ENCODE data around the gene CHD2.

The CHD2 gene

DNA sequence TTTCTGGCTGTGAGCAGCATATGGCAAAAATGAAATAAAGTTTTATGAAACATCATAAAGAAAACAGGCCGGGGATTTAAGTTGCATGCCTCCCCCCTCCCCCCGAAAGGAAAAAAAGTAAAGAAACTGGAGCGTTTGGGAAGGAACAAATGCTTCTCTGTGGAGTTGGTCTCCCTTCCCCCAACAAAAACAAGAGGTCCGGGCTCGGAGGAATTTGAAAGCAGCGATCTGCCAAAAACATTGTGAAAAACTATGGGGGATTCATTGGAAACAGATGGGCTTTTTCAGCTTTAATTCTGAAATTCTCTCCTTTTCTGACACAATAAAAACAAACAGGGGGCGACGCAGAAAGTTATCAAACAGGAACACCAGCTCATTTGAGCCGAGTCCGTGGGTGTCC lies 171.9 kb downstream of the CHD2 start:
- TF ChIP-seq CTCF (IDR thresholded peaks at IDR 0.05) = no peak
- H3K27ac ChIP-seq = peak overlapping the region; percentile 58 to 85
- peak overlapping the region; percentile 87 for H3K4me3 ChIP-seq
- DNase-seq (ENCODE audit: low spot score) = no peak

GRCh38 chr15:93072411-93073394 lies 172.6 kb downstream of the CHD2 start:
- no peak for DNase-seq (ENCODE audit: low spot score)
- Histone ChIP-seq H3K4me3 (peak overlapping the region; percentile 87), H3K27ac (peak overlapping the region; percentile 58 to 85)
- no peak for TF ChIP-seq CTCF (IDR thresholded peaks at IDR 0.05)

DNA sequence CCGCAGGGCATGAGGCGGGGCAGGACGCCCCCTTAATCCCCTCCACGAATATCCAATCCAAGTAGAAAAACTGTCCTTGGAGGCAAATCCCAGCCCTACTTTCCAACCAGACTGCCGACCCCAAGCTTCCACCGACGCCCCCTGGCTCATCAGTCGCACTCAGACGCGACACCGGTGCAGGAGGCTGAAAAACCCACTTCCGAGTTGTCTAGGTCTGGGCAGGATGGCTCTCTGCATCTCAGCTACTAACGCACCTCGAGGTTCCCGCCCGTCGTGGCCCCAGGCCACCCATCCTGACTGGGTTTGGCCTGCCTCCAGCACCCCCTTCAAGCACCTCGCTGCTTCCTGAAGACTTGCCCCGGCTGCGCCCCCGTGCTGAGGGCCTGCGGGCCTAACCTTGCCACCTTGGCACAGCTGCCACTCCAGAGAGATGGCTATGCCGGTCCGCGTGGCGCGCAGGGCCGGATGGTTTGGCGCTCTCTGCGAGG lies 173.4 kb downstream of the CHD2 start:
- H3K4me3 ChIP-seq = peak overlapping the region; percentile 87
- H3K27ac ChIP-seq = peak overlapping the region in 1 of 2 donors; percentile 85
- DNase-seq (ENCODE audit: low spot score) = no peak

GRCh38 chr15:93074599-93074998 lies 174.5 kb downstream of the CHD2 start:
- no peak overlapping the region for H3K4me3 ChIP-seq
- H3K27ac ChIP-seq = no peak overlapping the region
- no peak for DNase-seq (ENCODE audit: low spot score)
- TF ChIP-seq CTCF (IDR thresholded peaks at IDR 0.05) = no peak

More for the DNA sequence above, 173.4 kb downstream of the CHD2 start:
- TF ChIP-seq CTCF (IDR thresholded peaks at IDR 0.05) = no peak

GRCh38 chr15:93076217-93076616 lies 176.1 kb downstream of the CHD2 start:
- no peak for DNase-seq (ENCODE audit: low spot score)
- H3K4me3 ChIP-seq = no peak overlapping the region
- no peak for TF ChIP-seq CTCF (IDR thresholded peaks at IDR 0.05)
- no peak overlapping the region for H3K27ac ChIP-seq

- no peak for TF ChIP-seq CTCF (IDR thresholded peaks at IDR 0.05)
- H3K4me3 ChIP-seq = no peak overlapping the region
- no peak for DNase-seq (ENCODE audit: low spot score)
- H3K27ac ChIP-seq = no peak overlapping the region
Observed at GRCh38 chr15:93076875-93077274, 176.8 kb downstream of the CHD2 start.
